GM18909 (cell line): ENCODE data around the gene MRPS5.

ENCODE experiments used
- ATAC-seq: cut with Tn5 transposase; IDR thresholded peaks from one replicate; pipeline ENCODE4 v1.9.1; 2021; ENCODE audit warnings: mild to moderate bottlenecking; ENCODE audit not compliant: unreplicated experiment, poor library complexity

MRPS5 gene

GRCh38 chr2:95061601-95062183 is 59.9 kb downstream of the MRPS5 start:
- no peak for ATAC-seq

- ATAC-seq: no peak
Measured at GRCh38 chr2:95061119-95061512, 60.5 kb downstream of the MRPS5 start.

GRCh38 chr2:95060446-95061118 is 61.0 kb downstream of the MRPS5 start:
- no peak for ATAC-seq

GRCh38 chr2:95059656-95060370 is 61.8 kb downstream of the MRPS5 start:
- ATAC-seq: no peak

GRCh38 chr2:95058989-95059641 is 62.5 kb downstream of the MRPS5 start:
- no peak for ATAC-seq

- ATAC-seq: no peak
Measured at GRCh38 chr2:95058466-95058988, 63.1 kb downstream of the MRPS5 start.

- ATAC-seq: no peak
Measured at GRCh38 chr2:95057535-95058370, 63.9 kb downstream of the MRPS5 start.

- no peak for ATAC-seq
Measured at GRCh38 chr2:95056461-95057459, 64.8 kb downstream of the MRPS5 start.

GRCh38 chr2:95056044-95056443 is 65.6 kb downstream of the MRPS5 start:
- no peak for ATAC-seq

GRCh38 chr2:95055262-95055661 is 66.3 kb downstream of the MRPS5 start:
- no peak for ATAC-seq

- no peak for ATAC-seq
Measured at GRCh38 chr2:95054016-95054415, 67.6 kb downstream of the MRPS5 start.

GRCh38 chr2:95053543-95053942 is 68.1 kb downstream of the MRPS5 start:
- ATAC-seq: no peak

GRCh38 chr2:95052804-95053479 is 68.7 kb downstream of the MRPS5 start:
- no peak for ATAC-seq

GRCh38 chr2:95052307-95052706 is 69.3 kb downstream of the MRPS5 start:
- ATAC-seq: no peak

- ATAC-seq: no peak
Measured at GRCh38 chr2:95051626-95052025, 70.0 kb downstream of the MRPS5 start.

GRCh38 chr2:95050385-95051300 is 71.0 kb downstream of the MRPS5 start:
- ATAC-seq: no peak

- no peak for ATAC-seq
Measured at GRCh38 chr2:95049961-95050360, 71.6 kb downstream of the MRPS5 start.

- no peak for ATAC-seq
Measured at GRCh38 chr2:95049683-95049955, 72.0 kb downstream of the MRPS5 start.
